HS-27A (cell line): Measurements from ENCODE around the gene GRIA1.

Experiments
- DNase-seq: peaks from one replicate; pipeline ENCODE4 v3.0.0-alpha.2; 2012; ENCODE audit warnings: low read depth, missing footprints

Gene GRIA1

DNA sequence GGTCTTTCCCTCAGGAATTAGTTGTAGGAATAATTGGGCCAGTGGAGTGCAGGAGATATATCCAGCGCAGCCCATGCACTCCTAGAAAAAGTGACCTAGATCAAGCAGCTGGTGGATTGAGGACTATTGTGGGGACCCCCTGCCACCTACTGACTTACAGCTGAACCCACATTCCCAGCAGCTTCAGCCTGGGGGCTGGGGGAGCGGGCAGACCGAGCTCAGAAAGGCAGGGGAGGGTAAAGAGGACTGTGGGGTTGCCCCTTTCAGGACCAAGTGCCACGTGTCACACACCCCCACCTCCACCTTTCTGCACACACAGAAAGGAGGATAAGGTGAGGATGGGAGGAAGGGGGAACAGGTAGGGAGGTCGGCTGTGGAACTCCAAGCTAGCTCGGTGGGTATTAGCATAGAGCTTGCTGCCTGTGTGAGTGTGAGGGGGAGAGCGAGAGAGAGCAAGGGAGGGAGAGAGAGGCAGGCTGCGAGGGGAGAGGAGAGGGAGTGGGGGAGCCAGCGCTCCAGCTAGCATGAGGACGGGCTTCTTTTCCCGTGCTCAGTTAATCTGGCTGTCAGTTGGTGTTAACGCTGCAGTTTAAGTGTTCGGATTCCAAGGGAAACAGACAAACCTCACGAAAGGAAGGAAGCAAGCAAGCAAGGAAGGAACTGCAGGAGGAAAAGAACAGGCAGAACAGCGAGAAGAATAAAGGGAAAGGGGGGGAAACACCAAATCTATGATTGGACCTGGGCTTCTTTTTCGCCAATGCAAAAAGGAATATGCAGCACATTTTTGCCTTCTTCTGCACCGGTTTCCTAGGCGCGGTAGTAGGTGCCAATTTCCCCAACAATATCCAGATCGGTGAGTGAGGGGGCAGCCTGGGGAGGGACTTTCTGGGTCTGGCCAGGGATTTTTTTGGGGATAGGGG is at the start of gene GRIA1:
Gene GRIA1, plus strand, starts transcription at position 553 of the 920 bp plus-strand sequence.
- no peak for DNase-seq

DNA sequence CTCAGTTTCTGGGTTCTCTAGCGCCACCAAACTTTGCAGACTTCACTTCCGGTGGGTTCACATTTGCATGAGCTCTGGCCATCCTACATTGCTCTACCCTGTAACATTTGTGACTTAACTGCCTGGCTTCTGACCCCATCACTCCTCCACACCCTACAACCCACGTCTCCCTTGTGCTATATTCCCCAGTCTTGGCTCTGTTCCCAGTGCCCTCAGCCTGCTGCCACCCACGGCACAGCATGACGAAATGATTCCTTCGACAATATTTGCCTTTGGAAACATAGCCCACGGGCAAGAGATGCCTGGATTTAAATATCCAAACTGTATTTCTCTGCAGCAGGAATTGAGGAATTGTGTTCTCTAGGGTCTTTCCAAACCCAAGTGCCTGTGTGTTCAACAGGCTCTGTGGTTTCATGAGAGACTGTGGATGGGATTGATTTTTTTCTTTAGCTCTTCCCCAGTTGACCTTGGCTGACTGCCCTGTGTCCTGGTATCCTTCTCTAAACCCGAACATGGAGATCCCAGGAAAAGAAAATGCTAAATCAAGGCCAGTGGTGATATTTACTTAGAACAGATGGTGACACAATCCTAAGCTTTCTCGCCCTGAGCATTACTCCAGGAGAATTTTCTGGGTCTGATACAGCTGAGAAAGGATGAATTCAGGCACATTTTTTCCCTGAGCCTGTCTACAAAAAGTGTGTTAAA is 44.4 kb upstream of the GRIA1 start:
- no peak for DNase-seq

DNA sequence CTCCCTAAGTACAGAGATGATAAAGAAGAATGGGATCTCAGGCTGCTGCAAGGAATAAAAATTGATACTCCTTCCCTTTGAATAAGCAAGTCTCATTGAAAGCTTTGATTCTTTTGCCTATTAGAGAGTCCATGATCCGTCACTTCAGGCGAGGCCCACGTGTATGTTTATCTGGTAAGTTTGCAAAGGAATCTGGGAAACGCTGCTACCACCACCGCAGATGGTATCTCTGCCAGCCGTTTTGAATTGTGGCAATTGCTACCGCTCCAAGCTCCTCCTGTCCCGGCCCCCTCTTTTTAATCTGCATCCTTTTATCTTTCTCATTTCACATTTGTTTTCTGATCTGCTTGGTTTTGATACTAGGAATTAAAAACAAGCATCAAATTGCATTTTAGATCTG is 42.9 kb upstream of the GRIA1 start:
- DNase-seq, result no peak

- DNase-seq, result no peak
Measured at GRCh38 chr5:153456354-153456753, 34.1 kb upstream of the GRIA1 start.

- no peak for DNase-seq
Measured at GRCh38 chr5:153456993-153457392, 33.5 kb upstream of the GRIA1 start.

- no peak for DNase-seq
Measured at GRCh38 chr5:153458268-153458667, 32.2 kb upstream of the GRIA1 start.

GRCh38 chr5:153459051-153459743 is 31.3 kb upstream of the GRIA1 start:
- DNase-seq, result no peak

DNA sequence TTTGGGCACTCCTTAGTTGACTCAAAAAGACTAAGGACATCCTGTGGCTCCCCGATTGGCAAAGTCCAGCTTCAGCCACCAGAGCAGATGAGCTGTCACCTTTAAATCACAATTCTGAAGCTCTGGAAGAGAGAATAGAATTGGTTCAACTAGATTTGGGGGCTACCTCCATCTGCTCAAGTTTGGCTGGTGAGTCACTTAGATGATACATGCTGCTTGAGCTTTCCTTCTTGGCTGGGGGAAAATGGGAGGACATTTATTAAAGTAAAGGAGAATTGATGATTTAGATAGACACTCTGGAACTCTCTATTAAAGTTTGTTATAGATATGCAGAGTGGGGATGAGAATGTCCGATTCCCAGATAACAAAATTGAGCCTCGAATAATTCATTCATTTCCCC is 30.0 kb upstream of the GRIA1 start:
- DNase-seq, result no peak

GRCh38 chr5:153461341-153461740 is 29.1 kb upstream of the GRIA1 start:
- DNase-seq, result no peak

DNA sequence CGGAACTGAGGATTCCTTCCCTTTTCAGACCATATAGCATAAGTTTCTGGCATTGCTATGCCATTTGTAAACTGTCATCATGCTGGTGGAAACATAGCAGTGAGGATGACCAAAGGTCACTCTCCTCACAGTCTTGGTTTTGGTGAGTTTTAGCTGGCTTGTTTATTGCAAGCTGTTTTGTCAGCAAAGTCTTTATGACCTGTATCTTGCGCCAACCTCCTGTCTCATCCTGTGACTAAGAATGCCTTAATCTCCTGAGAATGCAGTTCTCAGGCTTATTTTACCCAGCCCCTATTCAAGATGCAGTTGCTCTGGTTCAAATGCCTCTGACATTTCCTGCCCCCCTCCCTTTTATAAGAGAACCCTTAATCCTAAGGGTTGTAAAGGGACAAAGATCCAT is 26.7 kb upstream of the GRIA1 start:
- no peak for DNase-seq

DNA sequence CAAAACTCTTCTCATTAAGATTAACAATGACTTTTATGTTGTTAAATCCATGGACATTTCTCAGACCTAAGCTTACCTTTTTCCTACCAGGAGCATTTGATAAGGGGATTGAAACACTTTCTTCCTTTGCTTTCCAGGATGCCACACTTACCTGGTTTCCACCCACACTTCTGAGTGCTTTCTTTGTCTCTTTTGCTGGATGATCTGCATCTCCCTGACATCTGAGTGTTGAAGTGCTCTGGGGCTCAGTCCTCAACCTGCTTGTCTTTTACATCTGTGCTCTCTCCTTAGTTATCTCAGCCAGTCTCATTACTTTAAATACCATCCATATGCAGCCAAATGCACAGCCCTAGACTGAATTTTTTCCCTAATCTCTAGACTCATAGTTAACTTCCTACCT is 22.9 kb upstream of the GRIA1 start:
- DNase-seq, result no peak

DNA sequence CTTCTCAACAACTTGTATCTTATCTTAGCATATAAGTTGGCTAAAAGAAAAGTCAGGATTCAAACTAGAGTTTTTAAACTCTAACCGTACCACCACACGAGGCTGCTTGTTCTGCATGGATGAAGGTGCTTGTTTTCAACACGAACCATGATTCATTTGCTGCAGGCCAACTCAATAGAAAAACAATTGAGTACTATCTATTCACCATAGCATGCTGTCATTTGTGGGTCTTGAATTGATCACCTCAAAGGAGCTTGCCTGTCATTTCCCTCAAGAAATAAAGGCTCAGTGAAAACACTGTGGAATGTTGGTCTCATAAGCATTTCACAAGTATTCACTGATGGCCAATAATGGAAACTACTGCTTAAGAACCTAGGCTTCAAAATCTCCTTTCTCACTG is 21.0 kb upstream of the GRIA1 start:
- no peak for DNase-seq

GRCh38 chr5:153470736-153471135 is 19.7 kb upstream of the GRIA1 start:
- no peak for DNase-seq

- peak; percentile 3 for DNase-seq
Measured at GRCh38 chr5:153476767-153477166, 13.7 kb upstream of the GRIA1 start.

- no peak for DNase-seq
Measured at GRCh38 chr5:153480401-153480800, 10.1 kb upstream of the GRIA1 start.

DNA sequence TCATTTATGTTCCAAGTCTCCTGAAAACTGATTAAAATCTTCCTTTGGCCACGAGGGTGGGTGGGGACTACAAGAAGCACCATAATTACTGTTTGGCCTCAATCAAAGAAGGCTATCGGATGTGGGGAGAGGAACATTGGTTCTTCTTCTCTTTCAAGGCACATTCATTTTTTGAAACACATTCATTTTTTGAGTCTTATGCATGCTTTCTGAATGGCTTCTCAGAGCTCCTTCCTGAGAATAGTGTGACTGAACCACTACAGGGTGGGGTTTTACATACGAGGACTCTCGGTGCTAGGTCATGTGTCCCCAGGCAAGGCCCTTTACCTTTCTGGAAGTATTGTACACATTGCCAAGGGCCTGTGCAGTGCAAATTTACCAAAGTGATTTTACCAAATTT is 7.0 kb upstream of the GRIA1 start:
- no peak for DNase-seq

- no peak for DNase-seq
Measured at GRCh38 chr5:153485641-153486040, 4.8 kb upstream of the GRIA1 start.

DNA sequence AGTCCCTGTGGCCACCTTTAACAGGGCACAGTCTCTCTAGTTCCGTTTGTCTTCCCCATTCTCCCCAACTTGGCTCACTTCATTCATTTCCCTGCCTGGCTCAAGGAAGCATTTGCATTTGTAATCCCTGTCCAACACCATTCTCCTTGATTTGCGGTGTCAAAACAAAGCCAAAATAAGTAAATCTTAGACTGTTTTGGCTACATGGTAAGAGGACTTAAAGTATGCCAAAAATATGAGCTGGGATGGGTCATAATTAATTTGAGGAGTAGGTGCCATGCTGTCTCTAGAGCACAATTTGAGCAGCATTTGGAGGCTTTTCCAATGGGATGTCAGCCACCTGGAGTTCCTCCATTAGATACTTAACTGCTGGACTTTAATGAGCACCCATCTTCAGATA is 3.7 kb upstream of the GRIA1 start:
- DNase-seq, result no peak

GRCh38 chr5:153489611-153490010 is 859 bp upstream of the GRIA1 start:
- DNase-seq, result no peak

DNA sequence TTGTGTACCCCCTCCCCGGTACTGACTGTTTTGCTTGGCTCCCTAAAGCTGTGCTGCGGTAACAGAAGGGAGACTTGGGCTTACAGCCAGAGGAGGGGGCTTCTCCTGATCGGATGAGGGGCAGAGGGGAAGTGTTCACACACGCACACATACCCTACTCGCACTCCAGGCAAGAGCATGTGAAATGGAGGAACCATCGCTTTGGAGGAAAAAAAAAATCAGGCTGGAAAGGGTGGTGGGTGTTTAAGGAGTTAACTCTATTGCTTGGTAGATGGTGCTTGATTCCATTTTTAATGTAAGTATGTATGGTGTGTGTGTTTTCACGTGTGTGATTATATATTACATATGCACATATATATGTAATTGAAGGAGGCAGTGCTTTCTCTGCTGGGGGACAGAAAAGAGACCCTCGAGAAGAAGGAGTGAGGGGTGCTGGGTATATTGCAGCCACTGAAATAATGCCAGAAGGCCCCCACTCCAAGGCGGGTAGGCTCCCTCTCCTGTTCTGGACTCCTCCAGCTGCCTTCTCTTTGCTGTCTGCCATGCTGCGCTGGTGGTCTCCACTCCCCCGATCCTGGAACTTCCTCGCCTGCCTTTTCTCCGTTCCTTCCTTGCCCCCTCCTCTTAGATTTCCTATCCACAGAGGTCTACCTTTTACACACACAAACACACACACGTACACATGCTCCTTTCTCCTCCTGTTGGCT is 721 bp downstream of the GRIA1 start:
- no peak for DNase-seq

DNA sequence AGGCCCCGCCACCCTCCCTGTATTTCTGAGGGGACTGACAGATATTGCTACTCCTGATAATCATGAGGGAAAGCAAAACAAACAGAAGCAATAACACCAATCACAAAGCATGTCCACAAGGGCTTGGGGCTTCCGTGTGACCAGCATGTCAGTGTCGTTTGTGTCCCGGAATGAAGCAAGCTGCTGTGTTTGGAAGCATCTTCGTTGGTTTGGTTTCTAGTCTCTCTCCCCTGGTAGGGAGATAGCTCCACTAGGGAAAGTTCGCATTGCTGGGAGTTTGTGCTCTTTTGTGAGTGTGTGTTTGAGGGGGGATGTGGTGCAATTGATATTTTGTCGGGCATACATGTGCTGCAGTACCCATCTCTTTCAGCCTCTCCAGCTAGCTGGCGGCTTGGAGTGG is 1.4 kb downstream of the GRIA1 start:
- DNase-seq, result no peak

- DNase-seq, result no peak
Measured at GRCh38 chr5:153496835-153497234, 6.4 kb downstream of the GRIA1 start.
